ENCODE results near the gene ROBO1.

Gene ROBO1

DNA sequence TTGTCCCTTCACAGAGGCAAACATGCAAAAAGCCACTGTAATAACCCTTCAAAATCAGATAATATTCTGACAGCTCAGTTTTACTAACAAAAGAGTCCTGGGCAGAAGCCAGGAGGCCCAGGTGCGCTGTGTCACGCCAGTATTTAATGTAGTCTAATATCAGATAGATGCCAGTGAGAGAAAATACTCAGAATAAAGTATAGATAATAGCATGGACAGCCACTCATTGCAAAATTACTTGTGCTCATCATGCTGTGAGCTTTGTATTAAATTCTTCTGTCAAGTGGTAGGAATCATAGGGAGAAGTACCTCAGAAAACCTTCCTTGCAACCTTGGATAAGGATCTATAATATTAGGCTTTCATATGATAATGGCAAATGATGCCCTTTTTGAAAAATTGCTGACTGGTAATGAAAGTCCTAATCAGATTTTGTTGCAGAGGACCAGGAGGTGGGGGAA is 1154.3 kb downstream of the ROBO1 start:
- no peak for DNase-seq (ENCODE audit: low read depth)

DNA sequence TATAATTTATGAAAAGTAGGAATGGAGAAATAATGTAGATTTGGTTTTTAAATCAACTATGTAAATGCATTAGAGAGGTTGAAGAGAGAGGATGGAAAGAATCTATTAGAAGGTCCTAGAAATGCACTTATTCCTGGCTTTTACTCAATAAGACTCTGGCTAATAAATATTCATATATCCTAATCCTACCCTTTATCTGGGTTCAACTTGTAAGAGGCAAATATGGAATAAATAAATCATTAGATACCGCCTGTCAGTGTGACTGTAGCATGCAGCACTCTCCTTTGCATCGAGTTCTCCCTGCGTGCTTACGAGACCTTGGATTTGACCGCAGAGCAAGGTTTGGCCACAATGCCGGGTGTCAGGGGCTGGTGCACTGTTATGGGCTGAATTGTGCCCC is 1156.5 kb downstream of the ROBO1 start:
- no peak for DNase-seq (ENCODE audit: low read depth)

DNA sequence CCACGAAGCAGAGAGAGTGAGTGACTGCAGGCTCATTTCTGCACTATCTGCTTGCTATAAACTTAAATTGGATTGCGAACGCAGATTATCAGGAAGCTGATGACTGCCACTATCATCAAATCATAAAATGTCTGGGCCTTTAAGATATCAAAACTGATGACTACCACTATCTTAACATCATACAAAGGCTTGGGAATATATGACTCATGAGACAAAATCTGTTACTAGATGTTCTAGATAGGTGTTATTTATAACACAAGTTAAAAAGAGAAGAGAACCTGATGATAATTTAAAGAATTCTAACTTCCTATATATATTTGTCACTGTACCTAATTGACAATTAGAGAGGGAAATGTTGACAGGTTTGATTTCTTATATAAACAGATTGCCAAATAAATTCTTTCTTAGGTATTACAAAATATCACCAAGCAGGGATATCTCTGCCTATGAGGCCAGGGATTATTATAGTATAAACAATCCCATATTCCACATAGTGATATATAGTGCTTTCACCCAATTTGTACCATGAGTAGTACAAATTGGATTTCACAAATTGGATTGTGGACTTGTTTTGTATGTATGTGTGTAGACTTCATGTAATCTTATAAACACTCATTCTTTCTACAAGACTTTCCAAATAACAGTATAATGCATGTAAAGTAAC is 1157.2 kb downstream of the ROBO1 start:
- no peak for DNase-seq (ENCODE audit: low read depth)

DNA sequence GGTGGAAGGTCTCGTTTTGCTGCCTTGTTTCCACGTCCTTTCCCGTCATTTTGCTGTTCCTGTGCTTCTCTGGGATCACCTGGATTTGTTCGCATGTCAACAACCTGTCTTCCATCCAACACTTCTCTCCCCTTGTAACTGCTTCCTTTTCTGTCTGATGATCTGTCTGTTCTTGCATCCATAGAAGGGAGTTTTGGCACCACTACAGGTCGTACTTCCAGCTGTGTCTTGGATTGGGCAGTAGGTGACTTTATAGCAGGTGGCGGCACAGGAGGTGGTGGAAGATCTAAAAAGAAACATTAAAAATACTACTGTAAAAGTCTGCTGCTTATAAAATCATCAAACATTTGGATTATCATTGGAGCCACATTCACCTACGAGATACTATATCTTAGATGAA is 1161.0 kb downstream of the ROBO1 start:
- DNase-seq (ENCODE audit: low read depth), result no peak

DNA sequence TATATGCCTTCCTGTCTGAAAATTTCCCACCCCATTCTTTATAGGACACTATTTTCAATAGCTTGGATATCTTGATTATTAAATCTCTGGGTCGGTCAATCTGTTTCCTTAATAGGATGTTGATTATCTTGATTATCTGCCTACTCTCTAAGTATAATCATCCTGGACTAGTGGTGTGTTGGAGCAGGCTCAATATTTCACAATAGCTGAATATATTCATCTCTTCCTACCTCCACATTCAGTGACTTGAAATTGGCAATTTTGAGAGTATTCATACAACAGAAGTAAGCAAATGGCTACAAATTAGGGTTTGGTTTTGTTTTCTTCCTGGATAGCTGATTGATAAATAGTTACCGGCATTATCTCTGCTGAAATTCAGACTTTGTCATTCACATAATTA is 1162.6 kb downstream of the ROBO1 start:
- DNase-seq (ENCODE audit: low read depth), result no peak

DNA sequence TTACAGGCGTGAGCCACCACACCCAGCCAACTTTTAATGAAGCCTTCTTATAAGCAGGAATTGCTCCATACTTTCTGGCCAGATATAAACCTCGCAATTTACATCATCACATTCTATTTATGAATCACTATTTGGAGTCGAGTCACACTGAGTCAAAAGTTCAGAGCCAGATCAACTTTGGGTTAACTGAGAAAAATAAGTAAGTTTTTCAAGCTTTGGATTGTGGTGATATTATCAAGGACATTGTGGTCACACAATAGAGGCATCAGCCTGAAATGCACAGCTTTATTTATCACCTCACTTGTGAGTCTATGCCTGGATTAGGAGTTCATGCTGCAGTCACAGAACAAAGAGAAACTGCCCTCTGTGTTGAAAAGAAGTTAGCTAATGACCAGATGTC is 1163.5 kb downstream of the ROBO1 start:
- DNase-seq (ENCODE audit: low read depth), result no peak

DNA sequence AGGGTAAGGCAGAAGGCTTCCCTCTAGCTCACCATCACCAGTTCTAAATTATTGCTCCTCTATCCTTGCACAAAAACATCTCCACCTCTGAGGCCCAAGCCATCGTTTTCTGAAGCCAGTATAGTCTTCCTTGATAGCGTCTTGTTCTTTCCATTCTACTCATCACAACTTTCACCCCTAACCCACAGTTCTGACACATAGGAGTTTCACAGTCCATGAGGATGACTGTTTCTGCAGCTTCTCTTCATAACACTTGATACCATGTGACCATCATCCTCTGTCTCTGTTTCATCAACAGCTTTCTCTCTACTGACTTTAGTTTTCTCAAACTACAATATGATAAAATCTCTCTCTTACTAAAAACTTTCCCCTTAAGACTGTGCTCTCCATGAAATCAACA is 1166.5 kb downstream of the ROBO1 start:
- no peak for DNase-seq (ENCODE audit: low read depth)

DNA sequence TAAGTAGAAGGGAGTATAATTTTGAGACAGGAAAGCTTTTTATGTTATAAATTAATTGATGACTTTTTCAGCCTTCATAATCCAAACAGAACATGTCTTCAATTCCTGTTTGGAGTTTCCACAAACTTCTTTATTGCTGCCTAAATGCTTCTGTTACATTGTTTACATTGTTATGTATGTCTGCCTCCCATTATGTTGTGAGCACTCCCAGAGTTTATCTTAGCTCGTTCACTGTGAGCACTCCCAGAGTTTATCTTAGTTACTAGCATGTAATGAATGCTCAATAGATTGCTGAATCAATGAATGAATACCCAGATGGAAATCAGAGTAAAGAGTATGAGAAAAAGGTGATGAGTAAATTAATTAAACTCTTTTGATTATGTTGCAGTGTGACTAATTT is 1178.0 kb downstream of the ROBO1 start:
- DNase-seq (ENCODE audit: low read depth), result no peak

DNA sequence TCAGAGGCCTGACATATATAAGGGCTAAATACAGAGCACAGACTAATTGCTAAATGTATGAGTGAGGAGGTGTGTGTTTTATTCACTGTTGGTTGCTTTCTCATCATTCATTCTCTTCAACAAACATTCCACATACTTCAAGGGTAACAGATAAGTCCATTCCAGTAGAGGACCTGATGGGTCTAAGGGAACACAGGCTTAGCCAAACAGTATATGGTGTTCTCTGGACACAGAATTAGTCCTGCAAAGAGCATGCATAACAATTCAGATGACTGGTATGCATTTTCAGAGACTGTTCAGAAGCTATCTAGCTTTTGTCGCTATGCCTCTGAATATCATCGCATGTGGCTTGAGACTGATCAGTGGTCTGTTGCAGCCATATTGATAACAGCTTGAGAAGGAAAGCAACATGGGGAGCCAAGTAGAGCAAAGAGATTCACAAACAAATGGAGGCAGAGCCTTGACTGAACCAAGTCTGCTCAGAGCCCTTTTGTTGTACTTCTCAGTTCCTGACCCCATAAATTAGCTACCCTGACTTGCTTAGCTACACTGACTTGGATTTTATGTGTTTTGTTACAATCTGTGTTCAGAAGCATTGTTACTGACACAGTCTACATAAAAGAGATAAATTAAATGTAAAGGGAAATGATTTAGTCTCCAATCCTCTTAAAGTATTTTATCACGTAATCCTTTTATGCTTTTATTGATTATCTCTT is 1178.7 kb downstream of the ROBO1 start:
- DNase-seq (ENCODE audit: low read depth), result no peak

DNA sequence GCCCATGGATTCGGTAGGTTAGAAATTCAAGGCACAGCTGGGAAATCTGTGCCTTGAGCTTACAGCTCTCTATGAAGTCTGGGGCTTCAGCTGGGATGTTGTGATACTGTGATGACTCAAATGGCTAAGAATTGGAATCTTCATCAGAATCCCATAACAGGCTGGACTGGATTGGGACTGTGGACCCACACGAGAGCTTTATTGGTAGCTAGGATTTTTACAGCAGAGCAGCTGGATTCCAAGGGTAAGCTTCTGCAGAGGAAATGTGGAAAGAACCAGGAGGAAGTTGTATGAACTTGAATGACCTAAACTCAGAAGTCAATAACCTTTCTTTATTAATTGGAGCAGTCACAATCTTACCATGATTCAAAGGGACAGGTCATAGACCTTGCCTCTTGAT is 1187.1 kb downstream of the ROBO1 start:
- no peak for DNase-seq (ENCODE audit: low read depth)

DNA sequence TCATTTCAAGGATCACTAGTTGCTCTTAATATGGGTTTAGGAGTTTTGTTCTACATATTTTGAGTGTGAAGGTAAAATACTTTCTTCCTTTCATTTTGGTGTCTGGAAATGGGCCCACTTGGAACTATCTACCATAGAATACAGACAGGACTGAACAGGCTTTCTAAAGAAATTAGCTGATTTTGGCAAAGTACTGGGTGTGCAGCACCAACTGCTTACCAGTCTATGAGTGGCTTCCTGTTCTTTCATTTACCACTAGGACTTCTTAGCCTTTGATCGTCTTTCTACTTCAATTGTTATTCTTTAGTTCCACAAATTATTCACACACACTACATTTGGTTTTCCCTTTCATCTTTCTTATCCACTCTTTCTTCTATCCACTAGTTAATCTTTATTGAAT is 1196.3 kb downstream of the ROBO1 start:
- DNase-seq (ENCODE audit: low read depth), result no peak

DNA sequence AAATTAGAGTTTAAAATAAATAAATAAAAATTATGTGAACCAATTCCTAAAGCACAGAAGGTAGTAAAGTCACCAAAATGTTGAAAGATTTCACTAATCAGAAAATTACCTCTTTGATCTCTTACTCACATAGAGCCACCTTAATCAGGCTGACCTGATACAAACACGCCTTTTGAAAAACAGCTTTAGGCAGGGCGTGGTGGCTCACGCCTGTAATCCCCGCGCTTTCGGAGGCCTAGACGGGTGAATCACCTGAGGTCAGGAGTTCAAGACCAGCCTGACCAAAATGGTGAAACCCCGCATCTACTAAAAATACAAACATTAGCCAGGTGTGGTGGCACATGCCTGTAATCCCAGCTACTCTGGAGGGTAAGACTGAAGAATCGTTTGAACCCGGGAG is 1197.3 kb downstream of the ROBO1 start:
- no peak for DNase-seq (ENCODE audit: low read depth)

DNA sequence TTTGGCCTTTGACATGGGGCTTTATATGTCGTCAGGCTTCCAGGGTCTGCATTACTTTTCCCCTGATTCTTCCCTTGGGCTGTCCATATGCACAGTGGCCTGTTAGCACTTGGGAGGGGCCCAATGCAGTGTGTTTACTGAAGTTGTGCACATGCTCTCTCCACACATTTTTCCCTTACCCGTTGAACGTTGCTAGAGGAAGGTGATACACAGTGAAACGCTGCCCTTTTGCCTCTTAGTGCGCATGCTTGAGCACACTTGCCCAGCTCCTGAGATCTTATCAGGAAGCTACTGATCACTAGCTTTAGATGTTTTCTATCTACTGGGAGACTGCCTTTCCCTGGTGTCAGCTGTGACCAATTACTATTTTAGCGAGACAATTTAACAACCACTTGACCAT is 1198.0 kb downstream of the ROBO1 start:
- no peak for DNase-seq (ENCODE audit: low read depth)

DNA sequence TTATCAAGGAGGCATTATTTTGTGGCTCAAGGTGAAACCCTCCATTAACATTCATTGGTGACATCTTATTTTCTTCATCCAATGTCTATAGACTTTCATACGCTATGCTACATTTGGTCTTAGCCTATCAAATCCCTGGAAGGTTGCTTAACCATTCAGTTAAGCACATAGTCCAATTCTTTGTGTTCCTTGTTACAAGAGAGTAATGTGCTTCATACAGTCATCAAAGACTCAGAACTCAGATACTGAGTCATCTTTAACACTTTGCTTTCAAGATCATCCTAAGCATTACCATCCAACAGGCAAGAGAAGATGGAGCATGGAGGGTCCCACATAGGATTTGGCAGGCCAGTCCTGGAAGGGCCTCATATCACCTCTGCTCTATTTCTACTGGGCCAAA is 1202.1 kb downstream of the ROBO1 start:
- no peak for DNase-seq (ENCODE audit: low read depth)

DNA sequence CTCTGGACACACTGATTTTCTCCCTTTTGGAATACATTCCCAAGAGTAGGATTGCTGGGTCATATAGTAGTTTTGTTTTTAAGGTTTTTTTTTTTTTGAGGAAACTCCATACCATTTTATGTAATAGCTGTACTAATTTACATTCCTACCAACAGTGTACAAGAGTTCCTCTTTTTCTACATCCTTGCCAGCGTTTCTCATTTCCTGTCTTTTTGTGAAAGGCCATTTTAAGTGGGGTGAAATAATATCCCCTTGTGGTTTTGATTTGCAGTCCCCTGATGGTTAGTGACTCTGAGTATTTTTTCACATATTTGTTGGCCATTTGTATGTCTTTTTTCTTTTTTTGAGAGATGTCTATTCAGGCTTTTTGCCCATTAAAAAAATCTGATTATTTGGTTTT is 1205.5 kb downstream of the ROBO1 start:
- DNase-seq (ENCODE audit: low read depth), result no peak

Measured in stimulated activated CD8-positive, alpha-beta memory T cell treated with anti-CD3 and anti-CD28 coated beads, Interleukin-4, amount 100 ng/mL, for 24 hours (primary cell).